ENCODE data around the gene ATP5MK.

DNA sequence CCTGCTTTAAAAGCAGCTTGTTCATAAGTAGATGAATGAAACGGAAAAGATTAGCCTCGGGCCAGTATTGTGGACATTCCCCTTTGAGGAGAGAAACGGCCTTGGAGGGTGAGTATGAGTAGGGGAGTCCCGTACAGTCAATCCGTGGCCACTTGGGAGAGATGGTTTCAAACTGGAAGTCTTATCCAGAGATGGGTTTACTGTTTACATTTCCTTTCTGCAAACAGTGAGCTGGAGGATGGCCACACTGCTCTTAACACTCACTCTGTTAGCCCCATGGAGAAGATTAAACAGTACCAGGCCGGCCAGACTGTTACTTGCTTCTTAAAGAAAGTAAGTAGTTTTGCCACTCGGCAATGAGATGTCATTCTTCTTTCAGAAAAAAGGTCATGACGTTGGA lies 35.6 kb upstream of the ATP5MK start:
- TF ChIP-seq EZH2phosphoT487 (IDR thresholded peaks at IDR 0.05; ENCODE audit: borderline replicate concordance, low read length) (no peak), CTCF (IDR thresholded peaks at IDR 0.05; ENCODE audit: low read depth, low read length, poor library complexity, severe bottlenecking) (no peak)

Measured in DOHH2 (cell line).